ENCODE measurements around the gene SPATA32.

SPATA32 gene

GRCh38 chr17:45261577-45262515, at the start of gene SPATA32:
TSS of gene SPATA32 (minus strand) at chr17:45262094. CDS start at chr17:45262016, 78 bp downstream.
- no peak for TF ChIP-seq CTCF (IDR thresholded peaks at IDR 0.05; ENCODE audit: low read depth, low read length, missing control alignments)
- no peak for DNase-seq (ENCODE audit: low read depth)
- H3K4me3 ChIP-seq (ENCODE audit: low read depth, low read length), result peak within 1 kb of the TSS; percentile 48

- no peak for TF ChIP-seq CTCF (IDR thresholded peaks at IDR 0.05; ENCODE audit: low read depth, low read length, missing control alignments)
- no peak for DNase-seq (ENCODE audit: low read depth)
- H3K4me3 ChIP-seq (ENCODE audit: low read depth, low read length), result peak overlapping the region; percentile 52
These were observed 49.5 kb upstream of the SPATA32 start for GRCh38 chr17:45311401-45311759.

- TF ChIP-seq CTCF (IDR thresholded peaks at IDR 0.05; ENCODE audit: low read depth, low read length, missing control alignments), result no peak
- no peak overlapping the region for H3K4me3 ChIP-seq (ENCODE audit: low read depth, low read length)
- no peak for DNase-seq (ENCODE audit: low read depth)
These were observed 48.8 kb upstream of the SPATA32 start for GRCh38 chr17:45310380-45311324.

GRCh38 chr17:45309400-45309799, 47.5 kb upstream of the SPATA32 start:
- no peak for DNase-seq (ENCODE audit: low read depth)
- TF ChIP-seq CTCF (IDR thresholded peaks at IDR 0.05; ENCODE audit: low read depth, low read length, missing control alignments), result no peak
- no peak overlapping the region for H3K4me3 ChIP-seq (ENCODE audit: low read depth, low read length)

- TF ChIP-seq CTCF (IDR thresholded peaks at IDR 0.05; ENCODE audit: low read depth, low read length, missing control alignments), result no peak
- H3K4me3 ChIP-seq (ENCODE audit: low read depth, low read length), result no peak overlapping the region
These were observed 46.9 kb upstream of the SPATA32 start for GRCh38 chr17:45308840-45309239.

GRCh38 chr17:45308016-45308365, 46.1 kb upstream of the SPATA32 start:
- DNase-seq (ENCODE audit: low read depth), result no peak
- peak overlapping the region; percentile 7; the same call in 1 of the 2 replicates for H3K4me3 ChIP-seq (ENCODE audit: low read depth, low read length)
- no peak for TF ChIP-seq CTCF (IDR thresholded peaks at IDR 0.05; ENCODE audit: low read depth, low read length, missing control alignments)

More at GRCh38 chr17:45308840-45309239, 46.9 kb upstream of the SPATA32 start:
- DNase-seq (ENCODE audit: low read depth), result no peak
